Neural cell (in vitro differentiated cells): ENCODE results near the gene PODXL2. TPM values are rescaled to one million over a fixed set of nuclear protein-coding genes. Genes with fewer than 3 reads are reported as not detected.

Experiments
- H2AFZ ChIP-seq: fragments of 200-600, 300-800 bp; sonication (generic), shearing (Covaris generic); 2 replicates; pipeline ENCODE4 v1.6.0; 2014; ENCODE audit warnings: low read depth, mild to moderate bottlenecking, antibody characterized with exemption, low read length, moderate library complexity
- H3F3A ChIP-seq: fragments of 200-600 bp; shearing (Covaris generic); 2 replicates; pipeline ENCODE4 v1.6.1; 2016; ENCODE audit warnings: mild to moderate bottlenecking, moderate library complexity, mixed read lengths, antibody characterized with exemption, low read length; ENCODE audit not compliant: insufficient read depth, poor library complexity, severe bottlenecking
- H3K27ac ChIP-seq: fragments of 200-600, 300-800 bp; sonication (generic), shearing (Covaris generic); 2 replicates; pipeline ENCODE4 v1.5.1; 2014; ENCODE audit warnings: mild to moderate bottlenecking, low read length, moderate library complexity
- H3K27me3 ChIP-seq: fragments of 300-800, 200-600 bp; sonication (generic), shearing (Covaris generic); 2 replicates; pipeline ENCODE4 v1.6.0; 2014; ENCODE audit warnings: mild to moderate bottlenecking, low read depth, low read length, moderate library complexity; ENCODE audit not compliant: insufficient read depth
- H3K36me3 ChIP-seq: fragments of 300-800, 200-600 bp; sonication (generic), shearing (Covaris generic); 2 replicates; pipeline ENCODE4 v1.5.1; 2014; ENCODE audit warnings: mild to moderate bottlenecking, antibody characterized with exemption, low read length, moderate library complexity; ENCODE audit not compliant: insufficient read depth
- H3K4me2 ChIP-seq: fragments of 300-800, 200-600 bp; sonication (generic), shearing (Covaris generic); 2 replicates; pipeline ENCODE4 v1.6.0; 2014; ENCODE audit warnings: mild to moderate bottlenecking, low read length
- H3K4me3 ChIP-seq: fragments of 300-800, 200-600 bp; sonication (generic), shearing (Covaris generic); 2 replicates; pipeline ENCODE4 v1.5.1; 2014; ENCODE audit warnings: mild to moderate bottlenecking, low read length, moderate library complexity
- H3K79me2 ChIP-seq: fragments of 200-600 bp; shearing (Covaris generic); replicated peaks from 2 replicates; pipeline ENCODE4 v1.6.0; 2014; ENCODE audit warnings: mild to moderate bottlenecking, low read length, moderate library complexity; ENCODE audit not compliant: insufficient read depth
- H3K9ac ChIP-seq: fragments of 300-800, 200-600 bp; sonication (generic), shearing (Covaris generic); 2 replicates; pipeline ENCODE4 v1.6.1; 2016; ENCODE audit warnings: mild to moderate bottlenecking, low read length, mixed read lengths
- H3K9me2 ChIP-seq: fragments of 200-600 bp; shearing (Covaris generic); 2 replicates; pipeline ENCODE4 v1.6.1; 2016; ENCODE audit warnings: mild to moderate bottlenecking, low read length, mixed read lengths; ENCODE audit not compliant: insufficient read depth
- H3K9me3 ChIP-seq: fragments of 200-600, 300-800 bp; sonication (generic), shearing (Covaris generic); 2 replicates; pipeline ENCODE4 v1.6.1; 2016; ENCODE audit warnings: mild to moderate bottlenecking, mixed run types, low read length, moderate library complexity, mixed read lengths
- H4K20me1 ChIP-seq: fragments of 200-600 bp; shearing (Covaris generic); 2 replicates; pipeline ENCODE4 v1.6.1; 2016; ENCODE audit warnings: mild to moderate bottlenecking, mixed run types; ENCODE audit not compliant: insufficient read depth
- EP300 ChIP-seq: fragments of 450-650 bp; conservative IDR thresholded peaks from 2 replicates; pipeline ENCODE4 v1.6.1; 2014; ENCODE audit warnings: antibody characterized with exemption, mild to moderate bottlenecking, moderate library complexity; ENCODE audit not compliant: poor library complexity, severe bottlenecking
- EZH2 ChIP-seq: fragments of 200-600, 300-800 bp; shearing (Covaris generic), sonication (generic); IDR thresholded peaks from 2 replicates; pipeline ENCODE4 v1.6.1; 2014; ENCODE audit warnings: antibody characterized with exemption, low read length, borderline replicate concordance, mild to moderate bottlenecking; ENCODE audit not compliant: insufficient read depth, poor library complexity, severe bottlenecking
- MXI1 ChIP-seq: fragments of 450-650 bp; conservative IDR thresholded peaks from 2 replicates; pipeline ENCODE4 v1.6.1; 2014; ENCODE audit warnings: antibody characterized with exemption, mild to moderate bottlenecking; ENCODE audit not compliant: poor library complexity, severe bottlenecking
- POLR2AphosphoS5 ChIP-seq: IDR thresholded peaks from 2 replicates; pipeline ENCODE4 v1.6.1; 2012
- RAD21 ChIP-seq: fragments of 450-650 bp; conservative IDR thresholded peaks from 2 replicates; pipeline ENCODE4 v1.6.1; 2014; ENCODE audit warnings: antibody characterized with exemption, mild to moderate bottlenecking, moderate library complexity
- SMC3 ChIP-seq: fragments of 450-650 bp; conservative IDR thresholded peaks from 2 replicates; pipeline ENCODE4 v1.6.1; 2014; ENCODE audit warnings: antibody characterized with exemption, mild to moderate bottlenecking, moderate library complexity; ENCODE audit not compliant: poor library complexity
- TAF1 ChIP-seq: IDR thresholded peaks from 2 replicates; pipeline ENCODE4 v1.6.1; 2012; ENCODE audit warnings: low read depth
- polyA plus RNA-seq: library from polyadenylated mRNA; depleted of rRNA; stranded (reverse); fragments of >200 nt; gene quantifications from 2 replicates; pipeline ENCODE4 v1.2.3, GENCODE V29; 2014
- TF ChIP-seq, protein P1 (sequence below): IDR thresholded peaks from 2 replicates; pipeline ENCODE4 v1.6.1; 2012; ENCODE audit warnings: borderline replicate concordance
- TF ChIP-seq, protein P2 (sequence below): fragments of 450-650 bp; IDR thresholded peaks from 2 replicates; pipeline ENCODE4 v1.5.1; 2014; ENCODE audit warnings: antibody characterized with exemption, mild to moderate bottlenecking, moderate library complexity; ENCODE audit not compliant: poor library complexity, severe bottlenecking

The PODXL2 gene
- polyA plus RNA-seq, 1 donor from 2014 or later, result 266 TPM

DNA sequence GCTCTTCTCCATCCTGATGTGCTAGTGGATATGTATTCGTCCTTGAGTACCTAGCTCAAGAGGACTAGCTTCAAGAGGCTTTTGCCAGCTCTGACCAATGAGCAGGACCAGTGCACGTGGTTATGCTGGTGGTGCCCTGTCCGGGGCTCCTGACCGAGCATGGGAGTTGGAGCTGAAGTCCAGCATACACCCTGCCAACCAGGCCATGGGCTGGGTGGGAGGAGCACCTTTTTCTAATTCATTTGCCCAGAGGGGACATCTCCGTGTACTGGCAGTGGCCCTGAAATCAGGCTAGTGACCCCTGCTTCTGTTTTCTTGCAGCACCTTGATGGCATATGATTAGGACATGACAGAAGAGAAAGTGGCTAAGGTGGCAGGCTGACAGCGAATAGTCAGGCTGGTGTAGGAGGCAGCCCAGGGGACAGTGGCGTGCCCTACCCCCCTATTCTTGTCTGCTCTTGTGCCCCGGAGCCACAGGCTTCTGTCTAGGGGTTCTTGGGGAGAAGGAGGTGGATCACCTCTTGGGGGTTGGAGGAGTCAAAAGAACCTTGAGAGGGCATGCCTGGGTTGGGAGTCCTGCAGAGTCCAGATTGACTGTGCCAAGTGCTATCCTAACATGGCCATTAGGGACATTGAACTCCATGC is 16.5 kb downstream of the PODXL2 start:
- Histone ChIP-seq H3K4me2 (no peak overlapping the region), H3K4me3 (no peak overlapping the region), H3F3A (no peaks in the 10 kb centered on the region), H3K27ac (no peak overlapping the region), H2AFZ (no peak overlapping the region), H3K79me2 (no peaks in the 10 kb centered on the region), H4K20me1 (peaks cover 4% of the 10 kb centered on the region), H3K9me3 (no peaks in the 10 kb centered on the region), H3K36me3 (peaks cover 4% of the 10 kb centered on the region), H3K9ac (no peak overlapping the region), H3K27me3 (no peaks in the 10 kb centered on the region), H3K9me2 (no peaks in the 10 kb centered on the region)
- TF ChIP-seq RAD21 (no peak), POLR2AphosphoS5 (no peak), EP300 (no peak), MXI1 (no peak), EZH2 (no peak), TAF1 (no peak), SMC3 (no peak)
- TF ChIP-seq, protein P1, sequence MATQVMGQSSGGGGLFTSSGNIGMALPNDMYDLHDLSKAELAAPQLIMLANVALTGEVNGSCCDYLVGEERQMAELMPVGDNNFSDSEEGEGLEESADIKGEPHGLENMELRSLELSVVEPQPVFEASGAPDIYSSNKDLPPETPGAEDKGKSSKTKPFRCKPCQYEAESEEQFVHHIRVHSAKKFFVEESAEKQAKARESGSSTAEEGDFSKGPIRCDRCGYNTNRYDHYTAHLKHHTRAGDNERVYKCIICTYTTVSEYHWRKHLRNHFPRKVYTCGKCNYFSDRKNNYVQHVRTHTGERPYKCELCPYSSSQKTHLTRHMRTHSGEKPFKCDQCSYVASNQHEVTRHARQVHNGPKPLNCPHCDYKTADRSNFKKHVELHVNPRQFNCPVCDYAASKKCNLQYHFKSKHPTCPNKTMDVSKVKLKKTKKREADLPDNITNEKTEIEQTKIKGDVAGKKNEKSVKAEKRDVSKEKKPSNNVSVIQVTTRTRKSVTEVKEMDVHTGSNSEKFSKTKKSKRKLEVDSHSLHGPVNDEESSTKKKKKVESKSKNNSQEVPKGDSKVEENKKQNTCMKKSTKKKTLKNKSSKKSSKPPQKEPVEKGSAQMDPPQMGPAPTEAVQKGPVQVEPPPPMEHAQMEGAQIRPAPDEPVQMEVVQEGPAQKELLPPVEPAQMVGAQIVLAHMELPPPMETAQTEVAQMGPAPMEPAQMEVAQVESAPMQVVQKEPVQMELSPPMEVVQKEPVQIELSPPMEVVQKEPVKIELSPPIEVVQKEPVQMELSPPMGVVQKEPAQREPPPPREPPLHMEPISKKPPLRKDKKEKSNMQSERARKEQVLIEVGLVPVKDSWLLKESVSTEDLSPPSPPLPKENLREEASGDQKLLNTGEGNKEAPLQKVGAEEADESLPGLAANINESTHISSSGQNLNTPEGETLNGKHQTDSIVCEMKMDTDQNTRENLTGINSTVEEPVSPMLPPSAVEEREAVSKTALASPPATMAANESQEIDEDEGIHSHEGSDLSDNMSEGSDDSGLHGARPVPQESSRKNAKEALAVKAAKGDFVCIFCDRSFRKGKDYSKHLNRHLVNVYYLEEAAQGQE, result no peak
- TF ChIP-seq, protein P2, sequence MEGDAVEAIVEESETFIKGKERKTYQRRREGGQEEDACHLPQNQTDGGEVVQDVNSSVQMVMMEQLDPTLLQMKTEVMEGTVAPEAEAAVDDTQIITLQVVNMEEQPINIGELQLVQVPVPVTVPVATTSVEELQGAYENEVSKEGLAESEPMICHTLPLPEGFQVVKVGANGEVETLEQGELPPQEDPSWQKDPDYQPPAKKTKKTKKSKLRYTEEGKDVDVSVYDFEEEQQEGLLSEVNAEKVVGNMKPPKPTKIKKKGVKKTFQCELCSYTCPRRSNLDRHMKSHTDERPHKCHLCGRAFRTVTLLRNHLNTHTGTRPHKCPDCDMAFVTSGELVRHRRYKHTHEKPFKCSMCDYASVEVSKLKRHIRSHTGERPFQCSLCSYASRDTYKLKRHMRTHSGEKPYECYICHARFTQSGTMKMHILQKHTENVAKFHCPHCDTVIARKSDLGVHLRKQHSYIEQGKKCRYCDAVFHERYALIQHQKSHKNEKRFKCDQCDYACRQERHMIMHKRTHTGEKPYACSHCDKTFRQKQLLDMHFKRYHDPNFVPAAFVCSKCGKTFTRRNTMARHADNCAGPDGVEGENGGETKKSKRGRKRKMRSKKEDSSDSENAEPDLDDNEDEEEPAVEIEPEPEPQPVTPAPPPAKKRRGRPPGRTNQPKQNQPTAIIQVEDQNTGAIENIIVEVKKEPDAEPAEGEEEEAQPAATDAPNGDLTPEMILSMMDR, result no peak

GRCh38 chr3:127646501-127647046 is 17.6 kb downstream of the PODXL2 start:
- Histone ChIP-seq H4K20me1 (peaks cover 4% of the 10 kb centered on the region), H3K9me3 (no peaks in the 10 kb centered on the region), H3K9ac (no peak overlapping the region), H3K27me3 (no peaks in the 10 kb centered on the region), H3K4me2 (no peak overlapping the region), H3K4me3 (no peak overlapping the region), H2AFZ (no peak overlapping the region), H3K9me2 (no peaks in the 10 kb centered on the region), H3F3A (no peaks in the 10 kb centered on the region), H3K27ac (no peak overlapping the region), H3K79me2 (no peaks in the 10 kb centered on the region), H3K36me3 (peaks cover 4% of the 10 kb centered on the region)
- TF ChIP-seq RAD21 (no peak), POLR2AphosphoS5 (no peak), SMC3 (no peak), EZH2 (no peak), TAF1 (no peak), MXI1 (no peak), EP300 (no peak)
- TF ChIP-seq, protein P2, result no peak
- TF ChIP-seq, protein P1, result no peak
